MM.1S (cell line): ENCODE results near the gene TSC2.

Experiments
- DNase-seq: peaks from one replicate; pipeline ENCODE4 v3.0.0-alpha.2; 2015
- H2AFZ ChIP-seq: fragments of 300-600 bp; sonication (generic); 2 replicates; pipeline ENCODE4 v1.6.0; 2016; ENCODE audit warnings: antibody characterized with exemption, low read length
- H3F3A ChIP-seq: fragments of 300-600 bp; sonication (generic); 2 replicates; pipeline ENCODE4 v1.6.1; 2016; ENCODE audit warnings: mild to moderate bottlenecking, antibody characterized with exemption, low read length, moderate library complexity, mixed read lengths; ENCODE audit not compliant: insufficient read depth
- H3K27ac ChIP-seq: fragments of 300-600 bp; sonication (generic); 2 replicates; pipeline ENCODE4 v1.5.1; 2016; ENCODE audit warnings: mild to moderate bottlenecking, low read length
- H3K27me3 ChIP-seq: fragments of 300-600 bp; sonication (generic); replicated peaks from 2 replicates; pipeline ENCODE4 v1.6.0; 2016; ENCODE audit warnings: low read length; ENCODE audit not compliant: insufficient read depth
- H3K36me3 ChIP-seq: fragments of 300-600 bp; sonication (generic); replicated peaks from 2 replicates; pipeline ENCODE4 v1.6.1; 2016; ENCODE audit warnings: mild to moderate bottlenecking, low read length, mixed read lengths; ENCODE audit not compliant: insufficient read depth
- H3K4me1 ChIP-seq: fragments of 300-600 bp; sonication (generic); 2 replicates; pipeline ENCODE4 v1.6.1; 2016; ENCODE audit warnings: low read length, mixed read lengths
- H3K4me2 ChIP-seq: fragments of 300-600 bp; sonication (generic); 2 replicates; pipeline ENCODE4 v1.6.0; 2016; ENCODE audit warnings: low read depth, low read length
- H3K4me3 ChIP-seq: fragments of 300-600 bp; sonication (generic); 2 replicates; pipeline ENCODE4 v1.5.1; 2016; ENCODE audit warnings: low read length, mixed read lengths
- H3K79me2 ChIP-seq: fragments of 300-600 bp; sonication (generic); 2 replicates; pipeline ENCODE4 v1.6.1; 2016; ENCODE audit warnings: mixed run types, low read length, mixed read lengths
- H3K9ac ChIP-seq: fragments of 300-600 bp; sonication (generic); 2 replicates; pipeline ENCODE4 v1.6.1; 2016; ENCODE audit warnings: low read length, mixed read lengths
- H3K9me2 ChIP-seq: fragments of 300-600 bp; sonication (generic); replicated peaks from 2 replicates; pipeline ENCODE4 v1.6.1; 2016; ENCODE audit warnings: mild to moderate bottlenecking, low read length, mixed read lengths; ENCODE audit not compliant: insufficient read depth
- H3K9me3 ChIP-seq: fragments of 300-600 bp; sonication (generic); replicated peaks from 2 replicates; pipeline ENCODE4 v1.6.1; 2016; ENCODE audit warnings: mild to moderate bottlenecking, low read length, mixed read lengths; ENCODE audit not compliant: insufficient read depth
- H4K20me1 ChIP-seq: fragments of 300-600 bp; sonication (generic); 2 replicates; pipeline ENCODE4 v1.6.1; 2016; ENCODE audit warnings: mild to moderate bottlenecking, low read length, moderate library complexity, mixed read lengths; ENCODE audit not compliant: insufficient read depth
- EZH2 ChIP-seq: fragments of 300-600 bp; sonication (generic); optimal IDR thresholded peaks from 2 replicates; pipeline ENCODE3; 2017; ENCODE audit warnings: low read depth, mild to moderate bottlenecking, antibody characterized with exemption, low read length, mixed read lengths
- EZH2phosphoT487 ChIP-seq: fragments of 300-600 bp; sonication (generic); IDR thresholded peaks from 2 replicates; pipeline ENCODE4 v1.6.1; 2018; ENCODE audit warnings: antibody characterized with exemption, low read length
- TF ChIP-seq, protein P1 (sequence below): fragments of 300-600 bp; sonication (generic); IDR thresholded peaks from 2 replicates; pipeline ENCODE4 v1.5.1; 2016; ENCODE audit warnings: antibody characterized with exemption, low read length, mixed read lengths

TSC2 gene

DNA sequence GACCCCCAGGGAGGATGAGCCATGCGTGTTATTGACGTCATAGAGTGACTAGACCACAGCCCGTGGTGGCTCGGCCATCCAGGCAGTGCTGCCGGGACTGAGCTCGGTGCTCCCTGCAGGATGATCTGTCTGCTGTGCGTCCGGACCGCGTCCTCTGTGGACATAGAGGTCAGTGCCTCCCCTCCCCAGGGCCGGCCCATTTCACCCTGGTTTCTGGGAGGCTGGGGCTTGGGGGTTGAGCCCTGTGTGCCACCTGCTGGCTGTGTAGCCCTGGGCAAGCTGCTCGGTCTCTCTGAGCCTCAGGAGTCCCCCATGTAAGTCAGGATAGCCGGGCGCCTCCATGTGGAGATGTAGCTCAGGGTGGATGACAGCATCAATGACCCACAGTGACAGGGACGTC lies 8.3 kb downstream of the TSC2 start:
- H3F3A ChIP-seq, result no peaks in the 10 kb centered on the region
- H3K4me3 ChIP-seq, result no peak overlapping the region
- no peaks in the 10 kb centered on the region for H3K9me2 ChIP-seq
- no peak for DNase-seq
- no peak overlapping the region for H3K4me2 ChIP-seq
- no peaks in the 10 kb centered on the region for H3K4me1 ChIP-seq
- H3K9me3 ChIP-seq, result no peaks in the 10 kb centered on the region
- H2AFZ ChIP-seq, result no peak overlapping the region
- no peaks in the 10 kb centered on the region for H4K20me1 ChIP-seq
- TF ChIP-seq EZH2 (no peak), EZH2phosphoT487 (no peak)
- TF ChIP-seq, protein P1, sequence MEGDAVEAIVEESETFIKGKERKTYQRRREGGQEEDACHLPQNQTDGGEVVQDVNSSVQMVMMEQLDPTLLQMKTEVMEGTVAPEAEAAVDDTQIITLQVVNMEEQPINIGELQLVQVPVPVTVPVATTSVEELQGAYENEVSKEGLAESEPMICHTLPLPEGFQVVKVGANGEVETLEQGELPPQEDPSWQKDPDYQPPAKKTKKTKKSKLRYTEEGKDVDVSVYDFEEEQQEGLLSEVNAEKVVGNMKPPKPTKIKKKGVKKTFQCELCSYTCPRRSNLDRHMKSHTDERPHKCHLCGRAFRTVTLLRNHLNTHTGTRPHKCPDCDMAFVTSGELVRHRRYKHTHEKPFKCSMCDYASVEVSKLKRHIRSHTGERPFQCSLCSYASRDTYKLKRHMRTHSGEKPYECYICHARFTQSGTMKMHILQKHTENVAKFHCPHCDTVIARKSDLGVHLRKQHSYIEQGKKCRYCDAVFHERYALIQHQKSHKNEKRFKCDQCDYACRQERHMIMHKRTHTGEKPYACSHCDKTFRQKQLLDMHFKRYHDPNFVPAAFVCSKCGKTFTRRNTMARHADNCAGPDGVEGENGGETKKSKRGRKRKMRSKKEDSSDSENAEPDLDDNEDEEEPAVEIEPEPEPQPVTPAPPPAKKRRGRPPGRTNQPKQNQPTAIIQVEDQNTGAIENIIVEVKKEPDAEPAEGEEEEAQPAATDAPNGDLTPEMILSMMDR, result no peak; the same call in 1 of the 2 replicates
- no peak overlapping the region for H3K27ac ChIP-seq
- no peaks in the 10 kb centered on the region for H3K27me3 ChIP-seq
- no peak overlapping the region for H3K9ac ChIP-seq
- no peaks in the 10 kb centered on the region for H3K36me3 ChIP-seq
- no peaks in the 10 kb centered on the region for H3K79me2 ChIP-seq

DNA sequence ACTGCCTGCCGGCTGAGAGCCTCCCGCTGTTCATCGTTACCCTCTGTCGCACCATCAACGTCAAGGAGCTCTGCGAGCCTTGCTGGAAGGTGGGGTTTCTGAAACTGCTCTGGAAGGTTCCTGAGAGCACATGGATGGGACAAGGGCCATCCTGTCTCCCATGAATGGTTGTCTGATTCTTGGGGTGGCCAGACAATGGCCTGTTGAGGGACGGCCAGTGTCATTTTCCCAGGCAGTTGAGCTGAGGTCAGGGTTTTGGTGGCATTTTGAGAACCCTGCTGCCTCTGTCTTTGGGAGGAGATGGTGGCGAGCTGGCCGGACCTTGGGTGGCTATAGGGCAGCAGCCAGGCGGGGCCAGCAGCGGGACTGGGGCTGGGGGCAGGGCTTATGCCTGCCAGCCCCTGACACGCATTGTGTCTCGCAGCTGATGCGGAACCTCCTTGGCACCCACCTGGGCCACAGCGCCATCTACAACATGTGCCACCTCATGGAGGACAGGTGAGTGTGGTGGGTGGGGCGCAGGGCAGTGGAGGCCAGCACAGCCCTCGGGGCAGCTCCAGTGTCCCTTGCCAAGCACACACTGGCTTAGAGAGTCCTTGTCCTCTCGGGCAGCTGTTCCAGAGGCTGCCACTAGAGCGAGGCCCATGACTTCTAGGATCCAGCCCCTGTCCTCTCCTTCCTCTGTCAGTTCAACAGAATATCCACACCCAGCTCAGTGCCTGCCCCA lies 9.1 kb downstream of the TSC2 start:
- Histone ChIP-seq H3K4me2 (no peak overlapping the region), H3K9ac (no peak overlapping the region), H3K9me3 (no peaks in the 10 kb centered on the region), H3K36me3 (no peaks in the 10 kb centered on the region), H3K4me1 (no peaks in the 10 kb centered on the region), H3K9me2 (no peaks in the 10 kb centered on the region), H3K27ac (no peak overlapping the region), H4K20me1 (no peaks in the 10 kb centered on the region), H3K27me3 (no peaks in the 10 kb centered on the region), H3K4me3 (no peak overlapping the region), H3F3A (no peaks in the 10 kb centered on the region), H2AFZ (no peak overlapping the region), H3K79me2 (no peaks in the 10 kb centered on the region)
- TF ChIP-seq EZH2phosphoT487 (no peak), EZH2 (no peak)
- TF ChIP-seq, protein P1, result no peak
- no peak for DNase-seq

GRCh38 chr16:2057438-2057837 lies 9.7 kb downstream of the TSC2 start:
- Histone ChIP-seq H3K9ac (no peak overlapping the region), H3K27ac (no peak overlapping the region), H2AFZ (no peak overlapping the region), H3K27me3 (no peaks in the 10 kb centered on the region), H4K20me1 (no peaks in the 10 kb centered on the region), H3K9me2 (no peaks in the 10 kb centered on the region), H3K4me3 (no peak overlapping the region), H3K79me2 (no peaks in the 10 kb centered on the region), H3K9me3 (no peaks in the 10 kb centered on the region), H3F3A (no peaks in the 10 kb centered on the region), H3K4me1 (no peaks in the 10 kb centered on the region), H3K36me3 (no peaks in the 10 kb centered on the region), H3K4me2 (no peak overlapping the region)
- DNase-seq, result no peak
- TF ChIP-seq EZH2, result no peak

GRCh38 chr16:2058420-2058819 lies 10.6 kb downstream of the TSC2 start:
- H3K4me2 ChIP-seq, result no peak overlapping the region
- H3F3A ChIP-seq, result no peaks in the 10 kb centered on the region
- H2AFZ ChIP-seq, result no peak overlapping the region
- no peaks in the 10 kb centered on the region for H3K9me2 ChIP-seq
- no peak overlapping the region for H3K4me3 ChIP-seq
- no peaks in the 10 kb centered on the region for H3K9me3 ChIP-seq
- no peaks in the 10 kb centered on the region for H3K36me3 ChIP-seq
- no peak overlapping the region for H3K9ac ChIP-seq
- no peaks in the 10 kb centered on the region for H3K4me1 ChIP-seq
- DNase-seq, result no peak
- no peak overlapping the region for H3K27ac ChIP-seq
- no peaks in the 10 kb centered on the region for H3K27me3 ChIP-seq
- H3K79me2 ChIP-seq, result no peaks in the 10 kb centered on the region
- H4K20me1 ChIP-seq, result no peaks in the 10 kb centered on the region
- no peak for TF ChIP-seq EZH2phosphoT487
- no peak for TF ChIP-seq EZH2
- TF ChIP-seq, protein P1, result no peak
